ENCODE measurements around the gene ABCC4. TPM values are rescaled to one million over a fixed set of nuclear protein-coding genes. Genes with fewer than 3 reads are reported as not detected.

ABCC4 gene
- total and polyA plus RNA-seq, 9 of the 15 experiments (the other 6 are each of a cell fraction or from before 2014, with no cell fraction given), result 9.4 to 46.1 (median 25.4) TPM

DNA sequence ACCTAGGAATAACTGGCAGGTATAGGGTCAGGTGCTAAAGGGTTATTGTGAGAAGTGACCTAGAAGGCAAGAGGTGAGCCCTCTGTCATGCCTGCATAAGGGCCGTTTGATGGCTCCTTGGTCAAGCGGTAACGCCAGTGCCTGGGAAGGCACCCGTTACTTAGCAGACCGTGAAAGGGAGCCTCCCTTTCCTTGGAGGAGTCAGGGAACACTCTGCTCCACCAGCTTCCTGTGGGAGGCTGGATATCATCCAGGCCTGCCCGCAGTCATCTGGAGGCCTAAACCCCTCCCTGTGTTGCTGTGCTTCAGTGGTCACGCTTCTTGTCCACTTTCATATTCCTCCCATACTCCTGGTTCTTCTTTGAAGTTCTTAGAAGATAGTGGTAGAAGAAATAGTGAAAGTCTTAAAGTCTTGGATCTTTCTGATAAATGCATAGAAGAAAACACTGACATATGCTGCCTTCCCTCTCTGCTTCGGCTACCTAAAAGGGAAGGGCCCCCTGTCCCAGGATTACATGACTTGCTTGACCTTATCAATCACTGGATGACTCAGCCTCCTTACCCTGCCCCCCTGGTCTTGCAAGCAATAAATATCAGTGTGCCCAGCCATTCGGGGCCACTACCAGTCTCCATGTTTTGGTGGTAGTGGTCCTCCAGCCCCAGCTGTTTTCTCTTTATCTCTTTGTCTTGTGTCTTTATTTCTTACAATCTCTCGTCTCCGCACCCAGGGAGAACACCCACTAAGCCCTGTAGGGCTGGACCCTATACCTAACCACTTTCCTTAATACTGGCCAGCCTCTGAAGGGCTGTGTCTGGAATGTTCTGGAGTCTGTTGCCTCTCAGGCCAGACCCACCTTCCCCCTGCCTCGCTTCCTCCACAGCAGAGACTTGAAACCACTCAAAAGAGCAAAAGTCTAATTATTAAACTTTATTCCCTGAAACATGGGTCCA, 16.1 kb upstream of the ABCC4 start:
- peak overlapping the region; percentile 58 for H3K4me2 ChIP-seq (ENCODE audit: insufficient read depth, low read length)
- no peaks in the 10 kb centered on the region for H4K20me1 ChIP-seq (replicated peaks; ENCODE audit: control insufficient read depth, insufficient read depth, low read length)
- peaks cover 5 to 11% of the 10 kb centered on the region in 2 experiments; a peak in 4 of 5 replicates for H3K4me1 ChIP-seq (replicated peaks in 1 of 2; ENCODE audit: control insufficient read depth in 2 of 2, insufficient read depth in 2 of 2, low read length in 2 of 2)
- POLR2A ChIA-PET, result no interaction called here
- in situ Hi-C loops (cut with MboI), result no loop called here
- intact Hi-C loops (cut with micrococcal nuclease), result no loop called here
- H3K79me2 ChIP-seq (ENCODE audit: control insufficient read depth, insufficient read depth, low read length), result no peaks in the 10 kb centered on the region
- H3K27me3 ChIP-seq (ENCODE audit: control insufficient read depth in 2 of 2, insufficient read depth in 2 of 2, low read length in 2 of 2), result no peaks in the 10 kb centered on the region
- DNase-seq (ENCODE audit: extremely low read depth in 1 of 4, low spot score in 3 of 4) (peak; percentile 31 to 63 (median 40)), FAIRE-seq (peak; percentile 68), ATAC-seq (peak; percentile 68)
- H3K9me1 ChIP-seq (ENCODE audit: control insufficient read depth, insufficient read depth, low read length), result no peaks in the 10 kb centered on the region
- H3K27ac ChIP-seq (ENCODE audit: extremely low read depth, low read depth, low read length), result peak overlapping the region; percentile 78; the same call in 2 of the 3 replicates
- H3K36me3 ChIP-seq (ENCODE audit: control insufficient read depth, insufficient read depth, low read length), result no peaks in the 10 kb centered on the region
- peak overlapping the region; percentile 37 to 54; a peak in 3 of 4 replicates for H3K9ac ChIP-seq (ENCODE audit: insufficient read depth in 1 of 2, low read depth in 2 of 2, low read length in 2 of 2)
- CTCF ChIA-PET (ENCODE audit: low intra/inter-chr PET ratio), result no interaction called here
- H3K4me3 ChIP-seq, result no peak overlapping the region
- H3K9me3 ChIP-seq (replicated peaks; ENCODE audit: control insufficient read depth, insufficient read depth, low read depth, low read length), result no peaks in the 10 kb centered on the region
- H2AFZ ChIP-seq (ENCODE audit: low read depth, low read length), result peak overlapping the region; percentile 84
- 18% methylated on average over 9 of the region's 12 CpGs for WGBS (ENCODE audit: insufficient coverage, low coverage, missing lambda C conversion rate)
- BruUV-seq (replicated peaks), result no TSS peak
- TF ChIP-seq, protein P1, sequence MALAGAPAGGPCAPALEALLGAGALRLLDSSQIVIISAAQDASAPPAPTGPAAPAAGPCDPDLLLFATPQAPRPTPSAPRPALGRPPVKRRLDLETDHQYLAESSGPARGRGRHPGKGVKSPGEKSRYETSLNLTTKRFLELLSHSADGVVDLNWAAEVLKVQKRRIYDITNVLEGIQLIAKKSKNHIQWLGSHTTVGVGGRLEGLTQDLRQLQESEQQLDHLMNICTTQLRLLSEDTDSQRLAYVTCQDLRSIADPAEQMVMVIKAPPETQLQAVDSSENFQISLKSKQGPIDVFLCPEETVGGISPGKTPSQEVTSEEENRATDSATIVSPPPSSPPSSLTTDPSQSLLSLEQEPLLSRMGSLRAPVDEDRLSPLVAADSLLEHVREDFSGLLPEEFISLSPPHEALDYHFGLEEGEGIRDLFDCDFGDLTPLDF (CRISPR knock-in tag; IDR thresholded peaks at IDR 0.05), result no peak
- TF ChIP-seq DMBX1 (CRISPR knock-in tag; IDR thresholded peaks at IDR 0.05; ENCODE audit: borderline replicate concordance), result no peak
- no peak for TF ChIP-seq PTBP1 (IDR thresholded peaks at IDR 0.05; ENCODE audit: low read depth, low read length)
- no peak for TF ChIP-seq CHCHD3 (CRISPR knock-in tag; IDR thresholded peaks at IDR 0.05)
- TF ChIP-seq ZNF174 (CRISPR knock-in tag; IDR thresholded peaks at IDR 0.05), result no peak
- TF ChIP-seq NFE2 (IDR thresholded peaks at IDR 0.05; ENCODE audit: low read depth), result peak; percentile 75; the same call in 1 of the 2 replicates
- TF ChIP-seq SMARCE1 (IDR thresholded peaks at IDR 0.05), result peak; percentile 42; the same call in 1 of the 2 replicates
- TF ChIP-seq, protein P2, sequence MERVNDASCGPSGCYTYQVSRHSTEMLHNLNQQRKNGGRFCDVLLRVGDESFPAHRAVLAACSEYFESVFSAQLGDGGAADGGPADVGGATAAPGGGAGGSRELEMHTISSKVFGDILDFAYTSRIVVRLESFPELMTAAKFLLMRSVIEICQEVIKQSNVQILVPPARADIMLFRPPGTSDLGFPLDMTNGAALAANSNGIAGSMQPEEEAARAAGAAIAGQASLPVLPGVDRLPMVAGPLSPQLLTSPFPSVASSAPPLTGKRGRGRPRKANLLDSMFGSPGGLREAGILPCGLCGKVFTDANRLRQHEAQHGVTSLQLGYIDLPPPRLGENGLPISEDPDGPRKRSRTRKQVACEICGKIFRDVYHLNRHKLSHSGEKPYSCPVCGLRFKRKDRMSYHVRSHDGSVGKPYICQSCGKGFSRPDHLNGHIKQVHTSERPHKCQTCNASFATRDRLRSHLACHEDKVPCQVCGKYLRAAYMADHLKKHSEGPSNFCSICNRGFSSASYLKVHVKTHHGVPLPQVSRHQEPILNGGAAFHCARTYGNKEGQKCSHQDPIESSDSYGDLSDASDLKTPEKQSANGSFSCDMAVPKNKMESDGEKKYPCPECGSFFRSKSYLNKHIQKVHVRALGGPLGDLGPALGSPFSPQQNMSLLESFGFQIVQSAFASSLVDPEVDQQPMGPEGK (CRISPR knock-in tag; IDR thresholded peaks at IDR 0.05; ENCODE audit: borderline replicate concordance), result no peak
- no peak for TF ChIP-seq ZNF175 (CRISPR knock-in tag; IDR thresholded peaks at IDR 0.05; ENCODE audit: low read depth)
- no peak for TF ChIP-seq PRMT5 (CRISPR knock-in tag; IDR thresholded peaks at IDR 0.05)
- TF ChIP-seq RBM22 (IDR thresholded peaks at IDR 0.05; ENCODE audit: low read depth, low read length, poor library complexity, severe bottlenecking), result no peak
- no peak for TF ChIP-seq ATF1 (CRISPR knock-in tag; IDR thresholded peaks at IDR 0.05)
- no peak for TF ChIP-seq ATF1 (tag; IDR thresholded peaks at IDR 0.05)
- TF ChIP-seq ARID1B (IDR thresholded peaks at IDR 0.05), result peak; percentile 67
- TF ChIP-seq CREB1 (IDR thresholded peaks at IDR 0.05), result no peak
- no peak for TF ChIP-seq CREB1 (CRISPR knock-in tag; IDR thresholded peaks at IDR 0.05)
- no peak for TF ChIP-seq CREM (IDR thresholded peaks at IDR 0.05; ENCODE audit: low read depth)
- TF ChIP-seq NONO (IDR thresholded peaks at IDR 0.05; ENCODE audit: low read depth in 2 of 2, low read length in 1 of 2), result no peak
- TF ChIP-seq EP400 (IDR thresholded peaks at IDR 0.05), result peak; percentile 24; the same call in 1 of the 2 replicates
- TF ChIP-seq GTF2F1 (IDR thresholded peaks at IDR 0.05; ENCODE audit: low read depth, low read length), result no peak

All from K562 (cell line).